BJ (cell line): Measurements from ENCODE around the gene MYBPHL. TPM values are rescaled to one million over a fixed set of nuclear protein-coding genes. Genes with fewer than 3 reads are reported as not detected.

Experiments
- CTCF ChIA-PET: fragments of 350-600 bp; formaldehyde crosslinking; extraction: SDS; loops from one replicate; lab custom pipeline; 2021; ENCODE audit warnings: antibody characterized with exemption, inconsistent platforms; lab: Yijun Ruan, JAX
- POLR2A ChIA-PET: fragments of 300-600 bp; sonication (Branson Sonifier 250); formaldehyde crosslinking; extraction: SDS; loops from one replicate; lab custom pipeline; 2021; ENCODE audit warnings: antibody characterized with exemption; lab: Charles Lee
- DNase-seq: peaks from one replicate; pipeline ENCODE4 v3.0.0-alpha.2; 2011; ENCODE audit warnings: low read depth
- H3K27me3 ChIP-seq: 2 replicates; pipeline ENCODE4 v1.6.0; 2011; ENCODE audit warnings: low read length; ENCODE audit not compliant: control insufficient read depth, insufficient read depth
- H3K36me3 ChIP-seq: 2 replicates; pipeline ENCODE4 v1.5.1; 2011; ENCODE audit warnings: low read length; ENCODE audit not compliant: control insufficient read depth, insufficient read depth
- H3K4me3 ChIP-seq: 2 replicates; pipeline ENCODE4 v1.5.1; 2011; ENCODE audit warnings: low read depth, mild to moderate bottlenecking, control low read depth, low read length
- CTCF ChIP-seq: IDR thresholded peaks from 2 replicates; pipeline ENCODE4 v1.5.1; 2011; ENCODE audit warnings: low read depth, mild to moderate bottlenecking, control low read depth, inconsistent platforms, low read length, moderate library complexity; ENCODE audit not compliant: insufficient read depth
- polyA plus RNA-seq: library from polyadenylated mRNA; depleted of rRNA; stranded (reverse); fragments of >200 nt; gene quantifications from 2 replicates; pipeline ENCODE4 v1.2.3, GENCODE V29; 2011

MYBPHL gene
- polyA plus RNA-seq, 1 experiment, result 0.06 TPM

- DNase-seq, result no peak
- POLR2A ChIA-PET, result no interaction called here
- Histone ChIP-seq H3K36me3 (peaks cover 6% of the 10 kb centered on the region), H3K4me3 (no peak overlapping the region), H3K27me3 (no peaks in the 10 kb centered on the region)
- no peak for TF ChIP-seq CTCF
- CTCF ChIA-PET, result no interaction called here
These were observed 28.3 kb upstream of the MYBPHL start for GRCh38 chr1:109335091-109335490.

GRCh38 chr1:109331113-109331512, 24.3 kb upstream of the MYBPHL start:
- Histone ChIP-seq H3K36me3 (peaks cover 6% of the 10 kb centered on the region), H3K27me3 (no peaks in the 10 kb centered on the region), H3K4me3 (no peak overlapping the region)
- DNase-seq, result no peak
- POLR2A ChIA-PET, result no interaction called here
- CTCF ChIA-PET, result no interaction called here
- no peak for TF ChIP-seq CTCF

GRCh38 chr1:109327285-109327684, 20.5 kb upstream of the MYBPHL start:
- ChIA-PET CTCF (interaction anchor here (1.6 kb wide), 1 partner anchor 73 kb away, joined by 4 read pairs; no protein-coding TSS in a partner anchor), POLR2A (no interaction called here)
- H3K36me3 ChIP-seq, result peaks cover 3% of the 10 kb centered on the region; the same call in 1 of the 2 replicates
- TF ChIP-seq CTCF, result no peak
- no peaks in the 10 kb centered on the region for H3K27me3 ChIP-seq
- H3K4me3 ChIP-seq, result no peak overlapping the region
- DNase-seq, result no peak

GRCh38 chr1:109322974-109323373, 16.2 kb upstream of the MYBPHL start:
- ChIA-PET CTCF (interaction anchor here (0.7 to 1.2 kb wide), 2 partner anchors 9 to 75 kb away, joined by 3 to 4 read pairs; partner anchors contain the start of gene SORT1), POLR2A (no interaction called here)
- H3K36me3 ChIP-seq, result peaks cover 8% of the 10 kb centered on the region; the same call in 1 of the 2 replicates
- TF ChIP-seq CTCF, result no peak
- H3K4me3 ChIP-seq, result no peak overlapping the region
- no peak for DNase-seq
- no peaks in the 10 kb centered on the region for H3K27me3 ChIP-seq

- Histone ChIP-seq H3K36me3 (peaks cover 10% of the 10 kb centered on the region), H3K27me3 (no peaks in the 10 kb centered on the region), H3K4me3 (no peak overlapping the region)
- TF ChIP-seq CTCF, result no peak
- POLR2A ChIA-PET, result no interaction called here
- CTCF ChIA-PET, result no interaction called here
- DNase-seq, result no peak
These were observed 12.3 kb upstream of the MYBPHL start for GRCh38 chr1:109319114-109319513.
